Measurements from ENCODE around the gene FMOD.

FMOD gene

GRCh38 chr1:203308328-203308922 is 42.5 kb downstream of the FMOD start:
- no peak for DNase-seq (ENCODE audit: low read depth, low spot score)
- H3K9ac ChIP-seq (ENCODE audit: insufficient read length): no peak overlapping the region
- H3K4me3 ChIP-seq: 0 out of 2 replicates have a peak overlapping the region, but pooled peaks have one; percentile 12
- no peaks in the 10 kb centered on the region for H3K36me3 ChIP-seq (ENCODE audit: insufficient read depth, low read length)
- TF ChIP-seq EZH2 (IDR thresholded peaks at IDR 0.05) (no peak), FOXP2 (optimal IDR thresholded peaks at IDR 0.05; ENCODE audit: control extremely low read depth, extremely low read length, insufficient read depth) (no peak), POLR2AphosphoS5 (IDR thresholded peaks at IDR 0.05; ENCODE audit: borderline replicate concordance, low read depth, low read length) (no peak)
- 0 out of 2 replicates have a peak overlapping the region, but pooled peaks have one; percentile 26 for H3K27ac ChIP-seq
- H3K9me3 ChIP-seq (ENCODE audit: low read depth, low read length): no peaks in the 10 kb centered on the region

GRCh38 chr1:203307641-203308126 is 43.2 kb downstream of the FMOD start:
- H3K9ac ChIP-seq (ENCODE audit: insufficient read length): no peak overlapping the region
- no peak overlapping the region for H3K27ac ChIP-seq

GRCh38 chr1:203306965-203307541 is 43.9 kb downstream of the FMOD start:
- Histone ChIP-seq H3K36me3 (ENCODE audit: insufficient read depth, low read length) (no peaks in the 10 kb centered on the region), H3K9ac (ENCODE audit: insufficient read length) (peak overlapping the region; percentile 2), H3K27ac (no peak overlapping the region), H3K9me3 (ENCODE audit: low read depth, low read length) (no peaks in the 10 kb centered on the region), H3K4me3 (peak overlapping the region; percentile 84)
- TF ChIP-seq POLR2AphosphoS5 (IDR thresholded peaks at IDR 0.05; ENCODE audit: borderline replicate concordance, low read depth, low read length) (no peak), EZH2 (IDR thresholded peaks at IDR 0.05) (no peak), FOXP2 (optimal IDR thresholded peaks at IDR 0.05; ENCODE audit: control extremely low read depth, extremely low read length, insufficient read depth) (no peak)
- no peak for DNase-seq (ENCODE audit: low read depth, low spot score)

More at GRCh38 chr1:203307641-203308126, 43.2 kb downstream of the FMOD start:
- no peaks in the 10 kb centered on the region for H3K9me3 ChIP-seq (ENCODE audit: low read depth, low read length)
- peak overlapping the region; percentile 0; the same call in 1 of the 2 replicates for H3K4me3 ChIP-seq
- no peak for DNase-seq (ENCODE audit: low read depth, low spot score)
- no peaks in the 10 kb centered on the region for H3K36me3 ChIP-seq (ENCODE audit: insufficient read depth, low read length)
- TF ChIP-seq POLR2AphosphoS5 (IDR thresholded peaks at IDR 0.05; ENCODE audit: borderline replicate concordance, low read depth, low read length) (no peak), EZH2 (IDR thresholded peaks at IDR 0.05) (no peak), FOXP2 (optimal IDR thresholded peaks at IDR 0.05; ENCODE audit: control extremely low read depth, extremely low read length, insufficient read depth) (no peak)

- H3K4me3 ChIP-seq: peak overlapping the region; percentile 84
- no peaks in the 10 kb centered on the region for H3K36me3 ChIP-seq (ENCODE audit: insufficient read depth, low read length)
- H3K27ac ChIP-seq: no peak overlapping the region
- DNase-seq (ENCODE audit: low read depth, low spot score): no peak
- no peaks in the 10 kb centered on the region for H3K9me3 ChIP-seq (ENCODE audit: low read depth, low read length)
- TF ChIP-seq POLR2AphosphoS5 (IDR thresholded peaks at IDR 0.05; ENCODE audit: borderline replicate concordance, low read depth, low read length) (no peak), FOXP2 (optimal IDR thresholded peaks at IDR 0.05; ENCODE audit: control extremely low read depth, extremely low read length, insufficient read depth) (no peak), EZH2 (IDR thresholded peaks at IDR 0.05) (no peak)
- peak overlapping the region; percentile 69 for H3K9ac ChIP-seq (ENCODE audit: insufficient read length)
Observed at GRCh38 chr1:203306089-203306964, 44.6 kb downstream of the FMOD start.

GRCh38 chr1:203305809-203306088 is 45.2 kb downstream of the FMOD start:
- Histone ChIP-seq H3K4me3 (peak overlapping the region; percentile 84), H3K9ac (ENCODE audit: insufficient read length) (peak overlapping the region; percentile 69), H3K27ac (no peak overlapping the region), H3K9me3 (ENCODE audit: low read depth, low read length) (no peaks in the 10 kb centered on the region), H3K36me3 (ENCODE audit: insufficient read depth, low read length) (no peaks in the 10 kb centered on the region)
- DNase-seq (ENCODE audit: low read depth, low spot score): no peak
- no peak for TF ChIP-seq EZH2 (IDR thresholded peaks at IDR 0.05)
- no peak for TF ChIP-seq POLR2AphosphoS5 (IDR thresholded peaks at IDR 0.05; ENCODE audit: borderline replicate concordance, low read depth, low read length)

- no peaks in the 10 kb centered on the region for H3K9me3 ChIP-seq (ENCODE audit: low read depth, low read length)
- peak within 1 kb of the TSS; percentile 82 for H3K9ac ChIP-seq (ENCODE audit: insufficient read length)
- H3K4me3 ChIP-seq: peak within 1 kb of the TSS; percentile 84
- no peaks in the 10 kb centered on the region for H3K36me3 ChIP-seq (ENCODE audit: insufficient read depth, low read length)
- peak within 1 kb of the TSS; percentile 22; the same call in 1 of the 2 replicates for H3K27ac ChIP-seq
- TF ChIP-seq EZH2 (IDR thresholded peaks at IDR 0.05): no peak
- no peak for TF ChIP-seq FOXP2 (optimal IDR thresholded peaks at IDR 0.05; ENCODE audit: control extremely low read depth, extremely low read length, insufficient read depth)
- TF ChIP-seq POLR2AphosphoS5 (IDR thresholded peaks at IDR 0.05; ENCODE audit: borderline replicate concordance, low read depth, low read length): peak; percentile 94
- no peak for DNase-seq (ENCODE audit: low read depth, low spot score)
Observed at GRCh38 chr1:203304919-203305808, 45.8 kb downstream of the FMOD start, which contains the start of gene BTG2. BTG2 (plus strand) TSS chr1:203305519; CDS start chr1:203305607, 88 bp downstream.

GRCh38 chr1:203304391-203304918 is 46.5 kb downstream of the FMOD start:
- peak overlapping the region; percentile 82 for H3K9ac ChIP-seq (ENCODE audit: insufficient read length)

More at GRCh38 chr1:203304391-203304918, 46.5 kb downstream of the FMOD start:
- Histone ChIP-seq H3K27ac (peak overlapping the region; percentile 22; the same call in 1 of the 2 replicates), H3K36me3 (ENCODE audit: insufficient read depth, low read length) (no peaks in the 10 kb centered on the region), H3K9me3 (ENCODE audit: low read depth, low read length) (no peaks in the 10 kb centered on the region), H3K4me3 (peak overlapping the region; percentile 84)
- no peak for TF ChIP-seq FOXP2 (optimal IDR thresholded peaks at IDR 0.05; ENCODE audit: control extremely low read depth, extremely low read length, insufficient read depth)
- no peak for TF ChIP-seq POLR2AphosphoS5 (IDR thresholded peaks at IDR 0.05; ENCODE audit: borderline replicate concordance, low read depth, low read length)
- TF ChIP-seq EZH2 (IDR thresholded peaks at IDR 0.05): no peak
- DNase-seq (ENCODE audit: low read depth, low spot score): no peak
